ENCODE results near the gene LRFN2. TPM values are rescaled to one million over a fixed set of nuclear protein-coding genes. Genes with fewer than 3 reads are reported as not detected.

LRFN2 gene
- total RNA-seq, 1 experiment from 2014 or later, result not detected

GRCh38 chr6:40512340-40512739, 74.8 kb downstream of the LRFN2 start:
- Histone ChIP-seq H4K20me1 (ENCODE audit: low read length) (no peaks in the 10 kb centered on the region), H3K9me2 (replicated peaks; ENCODE audit: low read length) (no peaks in the 10 kb centered on the region), H3K27me3 (ENCODE audit: low read length) (no peaks in the 10 kb centered on the region), H3K9ac (ENCODE audit: low read length) (no peak overlapping the region), H3K9me3 (ENCODE audit: low read length) (no peaks in the 10 kb centered on the region), H3K4me1 (ENCODE audit: insufficient read depth, low read length) (no peaks in the 10 kb centered on the region), H3K4me2 (ENCODE audit: low read length) (no peak overlapping the region), H3K27ac (ENCODE audit: low read length) (no peak overlapping the region), H3F3A (ENCODE audit: low read length, unreplicated experiment) (no peaks in the 10 kb centered on the region), H3K79me2 (ENCODE audit: low read length) (no peaks in the 10 kb centered on the region), H3K4me3 (ENCODE audit: low read length) (no peak overlapping the region), H3K36me3 (ENCODE audit: low read depth, low read length) (no peaks in the 10 kb centered on the region), H2AFZ (ENCODE audit: low read length) (no peak overlapping the region)
- no TSS peak for BruUV-seq (replicated peaks)
- DNase-seq, result no peak
- no peak for ATAC-seq
- intact Hi-C loops (cut with micrococcal nuclease), result no loop called here
- TF ChIP-seq EZH2phosphoT487 (IDR thresholded peaks at IDR 0.05; ENCODE audit: borderline replicate concordance, low read length) (no peak), EZH2 (IDR thresholded peaks at IDR 0.05; ENCODE audit: low read length, unreplicated experiment) (no peak), CTCF (conservative IDR thresholded peaks at IDR 0.05; ENCODE audit: low read depth, low read length) (no peak)
- CTCF ChIA-PET, result no interaction called here
- POLR2A ChIA-PET (ENCODE audit: unreplicated experiment), result no interaction called here

GRCh38 chr6:40511884-40512283, 75.3 kb downstream of the LRFN2 start:
- Histone ChIP-seq H3K4me2 (ENCODE audit: low read length) (no peak overlapping the region), H4K20me1 (ENCODE audit: low read length) (no peaks in the 10 kb centered on the region), H3K36me3 (ENCODE audit: low read depth, low read length) (no peaks in the 10 kb centered on the region), H3K4me3 (ENCODE audit: low read length) (no peak overlapping the region), H3F3A (ENCODE audit: low read length, unreplicated experiment) (no peaks in the 10 kb centered on the region), H3K9me2 (replicated peaks; ENCODE audit: low read length) (no peaks in the 10 kb centered on the region), H3K9ac (ENCODE audit: low read length) (no peak overlapping the region), H3K4me1 (ENCODE audit: insufficient read depth, low read length) (no peaks in the 10 kb centered on the region), H2AFZ (ENCODE audit: low read length) (no peak overlapping the region), H3K79me2 (ENCODE audit: low read length) (no peaks in the 10 kb centered on the region), H3K27ac (ENCODE audit: low read length) (no peak overlapping the region), H3K27me3 (ENCODE audit: low read length) (no peaks in the 10 kb centered on the region), H3K9me3 (ENCODE audit: low read length) (no peaks in the 10 kb centered on the region)
- CTCF ChIA-PET, result no interaction called here
- intact Hi-C loops (cut with micrococcal nuclease), result no loop called here
- DNase-seq (no peak), ATAC-seq (no peak)
- BruUV-seq (replicated peaks), result no TSS peak
- no peak for TF ChIP-seq EZH2phosphoT487 (IDR thresholded peaks at IDR 0.05; ENCODE audit: borderline replicate concordance, low read length)
- TF ChIP-seq CTCF (conservative IDR thresholded peaks at IDR 0.05; ENCODE audit: low read depth, low read length), result no peak
- no peak for TF ChIP-seq EZH2 (IDR thresholded peaks at IDR 0.05; ENCODE audit: low read length, unreplicated experiment)
- POLR2A ChIA-PET (ENCODE audit: unreplicated experiment), result no interaction called here

GRCh38 chr6:40510442-40510841, 76.7 kb downstream of the LRFN2 start:
- CTCF ChIA-PET, result no interaction called here
- no TSS peak for BruUV-seq (replicated peaks)
- Histone ChIP-seq H3K9me3 (ENCODE audit: low read length) (no peaks in the 10 kb centered on the region), H3K36me3 (ENCODE audit: low read depth, low read length) (no peaks in the 10 kb centered on the region), H4K20me1 (ENCODE audit: low read length) (no peaks in the 10 kb centered on the region), H3K4me2 (ENCODE audit: low read length) (no peak overlapping the region), H3K27ac (ENCODE audit: low read length) (no peak overlapping the region), H3K4me1 (ENCODE audit: insufficient read depth, low read length) (no peaks in the 10 kb centered on the region), H3K79me2 (ENCODE audit: low read length) (no peaks in the 10 kb centered on the region), H3K4me3 (ENCODE audit: low read length) (no peak overlapping the region), H2AFZ (ENCODE audit: low read length) (no peak overlapping the region), H3K27me3 (ENCODE audit: low read length) (no peaks in the 10 kb centered on the region), H3K9ac (ENCODE audit: low read length) (no peak overlapping the region), H3K9me2 (replicated peaks; ENCODE audit: low read length) (no peaks in the 10 kb centered on the region), H3F3A (ENCODE audit: low read length, unreplicated experiment) (no peaks in the 10 kb centered on the region)
- intact Hi-C loops (cut with micrococcal nuclease), result no loop called here
- POLR2A ChIA-PET (ENCODE audit: unreplicated experiment), result no interaction called here
- no peak for ATAC-seq
- no peak for DNase-seq
- no peak for TF ChIP-seq EZH2 (IDR thresholded peaks at IDR 0.05; ENCODE audit: low read length, unreplicated experiment)
